Parathyroid adenoma (tissue), 2 donors: ENCODE results near the gene SIL1.

Experiments used
- H2AFZ ChIP-seq: fragments of 300-600 bp; sonication (generic); one replicate; pipeline ENCODE4 v1.7.0; 2017; ENCODE audit warnings: antibody characterized with exemption, mild to moderate bottlenecking
- H3K27ac ChIP-seq: fragments of 300-600 bp; sonication (generic); one replicate; pipeline ENCODE4 v1.7.0; 2017
- H3K27me3 ChIP-seq: fragments of 300-600 bp; sonication (generic); one replicate; pipeline ENCODE4 v1.7.0; 2017; ENCODE audit warnings: low read length; ENCODE audit not compliant: control insufficient read depth, insufficient read depth
- H3K36me3 ChIP-seq: fragments of 300-600 bp; sonication (generic); one replicate; pipeline ENCODE4 v1.7.0; 2017; ENCODE audit warnings: low read length; ENCODE audit not compliant: control insufficient read depth, insufficient read depth
- H3K4me1 ChIP-seq: fragments of 300-600 bp; sonication (generic); one replicate; pipeline ENCODE4 v1.7.0; 2017; ENCODE audit warnings: control low read depth
- H3K4me2 ChIP-seq: fragments of 300-600 bp; sonication (generic); one replicate; pipeline ENCODE4 v1.7.0; 2017; ENCODE audit warnings: low read length
- H3K4me3 ChIP-seq: fragments of 300-600 bp; sonication (generic); one replicate; pipeline ENCODE4 v1.7.0; 2017; ENCODE audit warnings: low read depth, low read length
- H3K79me2 ChIP-seq: fragments of 300-600 bp; sonication (generic); one replicate; pipeline ENCODE4 v1.7.0; 2017; ENCODE audit warnings: control low read depth
- H3K9ac ChIP-seq: fragments of 300-600 bp; sonication (generic); one replicate; pipeline ENCODE4 v1.7.0; 2017; ENCODE audit warnings: mild to moderate bottlenecking
- H3K9me3 ChIP-seq: fragments of 300-600 bp; sonication (generic); one replicate; pipeline ENCODE4 v1.7.0; 2017; ENCODE audit warnings: low read length; ENCODE audit not compliant: control insufficient read depth
- CTCF ChIP-seq: fragments of 300-600 bp; sonication (generic); IDR thresholded peaks from one replicate; pipeline ENCODE4 v1.7.0; 2017; ENCODE audit warnings: antibody characterized with exemption, mild to moderate bottlenecking
- donor health status: primary hyperparathyroidism.

SIL1 gene

GRCh38 chr5:139155333-139155732, 42.8 kb downstream of the SIL1 start:
- Histone ChIP-seq H2AFZ (no peak overlapping the region), H3K79me2 (peaks cover 8% of the 10 kb centered on the region), H3K4me3 (no peak overlapping the region), H3K27me3 (no peaks in the 10 kb centered on the region), H3K9me3 (no peaks in the 10 kb centered on the region), H3K4me1 (no peaks in the 10 kb centered on the region), H3K36me3 (no peaks in the 10 kb centered on the region), H3K27ac (no peak overlapping the region), H3K9ac (no peak overlapping the region), H3K4me2 (no peak overlapping the region)
- no peak for TF ChIP-seq CTCF

- peaks cover 8% of the 10 kb centered on the region for H3K79me2 ChIP-seq
- no peak for TF ChIP-seq CTCF
- no peak overlapping the region for H3K4me2 ChIP-seq
- no peak overlapping the region for H2AFZ ChIP-seq
- H3K27ac ChIP-seq, result no peak overlapping the region
- no peak overlapping the region for H3K9ac ChIP-seq
- H3K4me1 ChIP-seq, result peaks cover 17% of the 10 kb centered on the region
- H3K36me3 ChIP-seq, result no peaks in the 10 kb centered on the region
- H3K27me3 ChIP-seq, result no peaks in the 10 kb centered on the region
- no peak overlapping the region for H3K4me3 ChIP-seq
- H3K9me3 ChIP-seq, result no peaks in the 10 kb centered on the region
Measured at GRCh38 chr5:139151902-139152301, 46.3 kb downstream of the SIL1 start.

- Histone ChIP-seq H3K4me3 (no peak overlapping the region), H3K79me2 (peaks cover 5% of the 10 kb centered on the region), H2AFZ (no peak overlapping the region), H3K9me3 (no peaks in the 10 kb centered on the region), H3K4me1 (peaks cover 19% of the 10 kb centered on the region), H3K27me3 (no peaks in the 10 kb centered on the region), H3K36me3 (no peaks in the 10 kb centered on the region), H3K4me2 (no peak overlapping the region), H3K9ac (no peak overlapping the region), H3K27ac (no peak overlapping the region)
- no peak for TF ChIP-seq CTCF
Measured at GRCh38 chr5:139150367-139150999, 47.7 kb downstream of the SIL1 start.

GRCh38 chr5:139149477-139150199, 48.5 kb downstream of the SIL1 start:
- Histone ChIP-seq H2AFZ (no peak overlapping the region), H3K79me2 (peaks cover 6% of the 10 kb centered on the region), H3K27ac (no peak overlapping the region), H3K4me3 (no peak overlapping the region), H3K9me3 (no peaks in the 10 kb centered on the region), H3K36me3 (no peaks in the 10 kb centered on the region), H3K9ac (no peak overlapping the region), H3K4me2 (no peak overlapping the region), H3K4me1 (peaks cover 19% of the 10 kb centered on the region), H3K27me3 (no peaks in the 10 kb centered on the region)
- no peak for TF ChIP-seq CTCF

GRCh38 chr5:139148986-139149385, 49.2 kb downstream of the SIL1 start:
- Histone ChIP-seq H3K4me1 (peaks cover 19% of the 10 kb centered on the region), H3K27ac (no peak overlapping the region)

More at GRCh38 chr5:139148986-139149385, 49.2 kb downstream of the SIL1 start:
- H3K79me2 ChIP-seq, result peaks cover 7% of the 10 kb centered on the region
- H3K27me3 ChIP-seq, result no peaks in the 10 kb centered on the region
- H3K9me3 ChIP-seq, result no peaks in the 10 kb centered on the region
- H3K36me3 ChIP-seq, result no peaks in the 10 kb centered on the region
- no peak overlapping the region for H3K4me3 ChIP-seq
- no peak overlapping the region for H3K9ac ChIP-seq
- H3K4me2 ChIP-seq, result no peak overlapping the region
- TF ChIP-seq CTCF, result no peak
- H2AFZ ChIP-seq, result no peak overlapping the region
